GM23338 (cell line): ENCODE results near the gene NOL12. TPM values are rescaled to one million over a fixed set of nuclear protein-coding genes. Genes with fewer than 3 reads are reported as not detected.
A peak's percentile ranks its signal among the peaks of the same experiment; 100 is the strongest.

Experiments used
- ATAC-seq: fragments of 200-7000 bp; cut with Tn5 transposase; 3 replicates; pipeline ENCODE4 v1.9.1; 2020
- DNase-seq: peaks from one replicate; pipeline ENCODE4 v3.0.0-alpha.2; 2015; ENCODE audit warnings: low spot score
- H2AFZ ChIP-seq: fragments of 200-600 bp; sonication (generic); 2 replicates; pipeline ENCODE4 v1.8.0; 2016; ENCODE audit warnings: antibody characterized with exemption, mild to moderate bottlenecking, moderate library complexity
- H3F3A ChIP-seq: fragments of 200-600 bp; sonication (generic); replicated peaks from 2 replicates; pipeline ENCODE4 v1.8.0; 2017; ENCODE audit warnings: antibody characterized with exemption, mixed run types, low read depth
- H3K27ac ChIP-seq: fragments of 200-600 bp; sonication (generic); 2 replicates; pipeline ENCODE4 v1.6.1; 2016; ENCODE audit warnings: low read depth
- H3K27me3 ChIP-seq: fragments of 200-600 bp; sonication (generic); 2 replicates; pipeline ENCODE4 v1.8.0; 2016; ENCODE audit warnings: mild to moderate bottlenecking, mixed run types, moderate library complexity; ENCODE audit not compliant: insufficient read depth
- H3K36me3 ChIP-seq: fragments of 200-600 bp; sonication (generic); 2 replicates; pipeline ENCODE4 v1.8.0; 2016; ENCODE audit warnings: mild to moderate bottlenecking; ENCODE audit not compliant: insufficient read depth
- H3K4me1 ChIP-seq: fragments of 200-600 bp; sonication (generic); 2 replicates; pipeline ENCODE4 v1.8.0; 2016; ENCODE audit warnings: mild to moderate bottlenecking, moderate library complexity; ENCODE audit not compliant: insufficient read depth
- H3K4me2 ChIP-seq: fragments of 200-600 bp; sonication (generic); 2 replicates; pipeline ENCODE4 v1.7.1; 2017; ENCODE audit warnings: mixed run types
- H3K4me3 ChIP-seq: fragments of 200-600 bp; sonication (generic); 2 replicates; pipeline ENCODE4 v1.6.1; 2016; ENCODE audit warnings: mixed run types
- H3K79me2 ChIP-seq: fragments of 200-600 bp; sonication (generic); replicated peaks from 2 replicates; pipeline ENCODE4 v1.8.0; 2017; ENCODE audit warnings: mild to moderate bottlenecking; ENCODE audit not compliant: insufficient read depth
- H3K9me2 ChIP-seq: fragments of 200-600 bp; sonication (generic); 2 replicates; pipeline ENCODE4 v1.8.0; 2017; ENCODE audit not compliant: insufficient read depth
- H4K20me1 ChIP-seq: fragments of 200-600 bp; sonication (generic); replicated peaks from 2 replicates; pipeline ENCODE4 v1.8.0; 2017; ENCODE audit warnings: mild to moderate bottlenecking; ENCODE audit not compliant: insufficient read depth
- H3K27ac Mint-ChIP-seq: 2 replicates; pipeline ENCODE4 v1.8.0; 2020; ENCODE audit warnings: inconsistent platforms, mild to moderate bottlenecking, moderate library complexity, mixed read lengths
- H3K27me3 Mint-ChIP-seq: 3 replicates; pipeline ENCODE4 v1.8.0; 2022; ENCODE audit warnings: low read depth, mild to moderate bottlenecking, moderate library complexity, mixed read lengths, inconsistent platforms; ENCODE audit not compliant: insufficient read depth, poor library complexity
- H3K36me3 Mint-ChIP-seq: 3 replicates; pipeline ENCODE4 v1.8.0; 2021; ENCODE audit warnings: low read depth, mild to moderate bottlenecking, inconsistent platforms, moderate library complexity, mixed read lengths
- H3K4me1 Mint-ChIP-seq: 3 replicates; pipeline ENCODE4 v1.8.0; 2020; ENCODE audit warnings: mild to moderate bottlenecking, inconsistent platforms, mixed read lengths
- H3K4me3 Mint-ChIP-seq: 3 replicates; pipeline ENCODE4 v1.8.0; 2021; ENCODE audit warnings: moderate library complexity, mild to moderate bottlenecking, inconsistent platforms, mixed read lengths
- H3K9me3 Mint-ChIP-seq: 3 replicates; pipeline ENCODE4 v1.8.0; 2020; ENCODE audit warnings: moderate library complexity, mild to moderate bottlenecking, inconsistent platforms, mixed read lengths
- CREB1 ChIP-seq: fragments of 250-450 bp; sonication (Bioruptor Pico); IDR thresholded peaks from 2 replicates; pipeline ENCODE4 v1.5.0; 2020; ENCODE audit warnings: low read depth, mild to moderate bottlenecking, moderate library complexity
- JUNB ChIP-seq: IDR thresholded peaks from one replicate; pipeline ENCODE4 v1.6.1; 2016; ENCODE audit warnings: antibody characterized with exemption; ENCODE audit not compliant: unreplicated experiment
- ZNF114 ChIP-seq: fragments of 250-450 bp; sonication (Bioruptor Pico); IDR thresholded peaks from 2 replicates; pipeline ENCODE4 v1.5.0; 2020; ENCODE audit warnings: mild to moderate bottlenecking, moderate library complexity
- ZNF331 ChIP-seq: fragments of 250-450 bp; sonication (Bioruptor Pico); IDR thresholded peaks from 2 replicates; pipeline ENCODE4 v1.5.0; 2020; ENCODE audit warnings: low read depth, mild to moderate bottlenecking, moderate library complexity
- polyA plus RNA-seq: library from polyadenylated mRNA; unstranded; fragments of >200 nt; fragmentation: Nextera tagmentation; extraction: Ambion mirVana; gene quantifications from 2 replicates; pipeline ENCODE4 v1.2.1, GENCODE V29; 2016
- total RNA-seq: library from RNA; depleted of rRNA; stranded (reverse); fragments of >200 nt; shearing (Covaris generic); gene quantifications from 2 replicates; pipeline ENCODE4 v1.2.3, GENCODE V29; 2014
- TF ChIP-seq, protein P1 (sequence below), 2 experiments: fragments of 200-600 bp in 1 of 2; sonication (generic) in 1 of 2; conservative IDR thresholded peaks; 2 replicates each; pipeline versions ENCODE4 v1.5.1 to v1.6.1; 2016 to 2017; ENCODE audit warnings: antibody characterized with exemption in 2 of 2, low read depth in 2 of 2, mild to moderate bottlenecking in 2 of 2, moderate library complexity in 1 of 2
- TF ChIP-seq, protein P2 (sequence below): fragments of 250-450 bp; sonication (Bioruptor Pico); IDR thresholded peaks from 2 replicates; pipeline ENCODE4 v1.5.0; 2020; ENCODE audit warnings: mild to moderate bottlenecking, moderate library complexity

The NOL12 gene
- total and polyA plus RNA-seq, 2 experiments from 2014 or later: 22.2 to 48.5 TPM

- H4K20me1 ChIP-seq: no peaks in the 10 kb centered on the region; the same call in 1 of the 2 replicates
These were observed 4.5 kb upstream of the NOL12 start for GRCh38 chr22:37681556-37682049.

More at GRCh38 chr22:37681556-37682049, 4.5 kb upstream of the NOL12 start:
- peaks cover under 1% of the 10 kb centered on the region; the same call in 1 of the 2 replicates for H3K79me2 ChIP-seq
- Mint-ChIP-seq H3K9me3 (no peaks in the 10 kb centered on the region; the same call in 2 of the 3 replicates), H3K27me3 (peaks cover 2% of the 10 kb centered on the region), H3K4me1 (peaks cover 9% of the 10 kb centered on the region), H3K27ac (no peak overlapping the region), H3K4me3 (no peak overlapping the region), H3K36me3 (no peaks in the 10 kb centered on the region; the same call in 2 of the 3 replicates)
- no peak overlapping the region for H3K4me3 ChIP-seq
- no peaks in the 10 kb centered on the region for H3K27me3 ChIP-seq
- no peaks in the 10 kb centered on the region for H3K9me2 ChIP-seq
- no peak overlapping the region for H3K4me2 ChIP-seq
- TF ChIP-seq, protein P1, sequence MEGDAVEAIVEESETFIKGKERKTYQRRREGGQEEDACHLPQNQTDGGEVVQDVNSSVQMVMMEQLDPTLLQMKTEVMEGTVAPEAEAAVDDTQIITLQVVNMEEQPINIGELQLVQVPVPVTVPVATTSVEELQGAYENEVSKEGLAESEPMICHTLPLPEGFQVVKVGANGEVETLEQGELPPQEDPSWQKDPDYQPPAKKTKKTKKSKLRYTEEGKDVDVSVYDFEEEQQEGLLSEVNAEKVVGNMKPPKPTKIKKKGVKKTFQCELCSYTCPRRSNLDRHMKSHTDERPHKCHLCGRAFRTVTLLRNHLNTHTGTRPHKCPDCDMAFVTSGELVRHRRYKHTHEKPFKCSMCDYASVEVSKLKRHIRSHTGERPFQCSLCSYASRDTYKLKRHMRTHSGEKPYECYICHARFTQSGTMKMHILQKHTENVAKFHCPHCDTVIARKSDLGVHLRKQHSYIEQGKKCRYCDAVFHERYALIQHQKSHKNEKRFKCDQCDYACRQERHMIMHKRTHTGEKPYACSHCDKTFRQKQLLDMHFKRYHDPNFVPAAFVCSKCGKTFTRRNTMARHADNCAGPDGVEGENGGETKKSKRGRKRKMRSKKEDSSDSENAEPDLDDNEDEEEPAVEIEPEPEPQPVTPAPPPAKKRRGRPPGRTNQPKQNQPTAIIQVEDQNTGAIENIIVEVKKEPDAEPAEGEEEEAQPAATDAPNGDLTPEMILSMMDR (conservative IDR thresholded peaks at IDR 0.05; ENCODE audit: low read depth in 2 of 2): peak; percentile 83 to 97
- TF ChIP-seq CREB1: peak; percentile 57
- TF ChIP-seq, protein P2, sequence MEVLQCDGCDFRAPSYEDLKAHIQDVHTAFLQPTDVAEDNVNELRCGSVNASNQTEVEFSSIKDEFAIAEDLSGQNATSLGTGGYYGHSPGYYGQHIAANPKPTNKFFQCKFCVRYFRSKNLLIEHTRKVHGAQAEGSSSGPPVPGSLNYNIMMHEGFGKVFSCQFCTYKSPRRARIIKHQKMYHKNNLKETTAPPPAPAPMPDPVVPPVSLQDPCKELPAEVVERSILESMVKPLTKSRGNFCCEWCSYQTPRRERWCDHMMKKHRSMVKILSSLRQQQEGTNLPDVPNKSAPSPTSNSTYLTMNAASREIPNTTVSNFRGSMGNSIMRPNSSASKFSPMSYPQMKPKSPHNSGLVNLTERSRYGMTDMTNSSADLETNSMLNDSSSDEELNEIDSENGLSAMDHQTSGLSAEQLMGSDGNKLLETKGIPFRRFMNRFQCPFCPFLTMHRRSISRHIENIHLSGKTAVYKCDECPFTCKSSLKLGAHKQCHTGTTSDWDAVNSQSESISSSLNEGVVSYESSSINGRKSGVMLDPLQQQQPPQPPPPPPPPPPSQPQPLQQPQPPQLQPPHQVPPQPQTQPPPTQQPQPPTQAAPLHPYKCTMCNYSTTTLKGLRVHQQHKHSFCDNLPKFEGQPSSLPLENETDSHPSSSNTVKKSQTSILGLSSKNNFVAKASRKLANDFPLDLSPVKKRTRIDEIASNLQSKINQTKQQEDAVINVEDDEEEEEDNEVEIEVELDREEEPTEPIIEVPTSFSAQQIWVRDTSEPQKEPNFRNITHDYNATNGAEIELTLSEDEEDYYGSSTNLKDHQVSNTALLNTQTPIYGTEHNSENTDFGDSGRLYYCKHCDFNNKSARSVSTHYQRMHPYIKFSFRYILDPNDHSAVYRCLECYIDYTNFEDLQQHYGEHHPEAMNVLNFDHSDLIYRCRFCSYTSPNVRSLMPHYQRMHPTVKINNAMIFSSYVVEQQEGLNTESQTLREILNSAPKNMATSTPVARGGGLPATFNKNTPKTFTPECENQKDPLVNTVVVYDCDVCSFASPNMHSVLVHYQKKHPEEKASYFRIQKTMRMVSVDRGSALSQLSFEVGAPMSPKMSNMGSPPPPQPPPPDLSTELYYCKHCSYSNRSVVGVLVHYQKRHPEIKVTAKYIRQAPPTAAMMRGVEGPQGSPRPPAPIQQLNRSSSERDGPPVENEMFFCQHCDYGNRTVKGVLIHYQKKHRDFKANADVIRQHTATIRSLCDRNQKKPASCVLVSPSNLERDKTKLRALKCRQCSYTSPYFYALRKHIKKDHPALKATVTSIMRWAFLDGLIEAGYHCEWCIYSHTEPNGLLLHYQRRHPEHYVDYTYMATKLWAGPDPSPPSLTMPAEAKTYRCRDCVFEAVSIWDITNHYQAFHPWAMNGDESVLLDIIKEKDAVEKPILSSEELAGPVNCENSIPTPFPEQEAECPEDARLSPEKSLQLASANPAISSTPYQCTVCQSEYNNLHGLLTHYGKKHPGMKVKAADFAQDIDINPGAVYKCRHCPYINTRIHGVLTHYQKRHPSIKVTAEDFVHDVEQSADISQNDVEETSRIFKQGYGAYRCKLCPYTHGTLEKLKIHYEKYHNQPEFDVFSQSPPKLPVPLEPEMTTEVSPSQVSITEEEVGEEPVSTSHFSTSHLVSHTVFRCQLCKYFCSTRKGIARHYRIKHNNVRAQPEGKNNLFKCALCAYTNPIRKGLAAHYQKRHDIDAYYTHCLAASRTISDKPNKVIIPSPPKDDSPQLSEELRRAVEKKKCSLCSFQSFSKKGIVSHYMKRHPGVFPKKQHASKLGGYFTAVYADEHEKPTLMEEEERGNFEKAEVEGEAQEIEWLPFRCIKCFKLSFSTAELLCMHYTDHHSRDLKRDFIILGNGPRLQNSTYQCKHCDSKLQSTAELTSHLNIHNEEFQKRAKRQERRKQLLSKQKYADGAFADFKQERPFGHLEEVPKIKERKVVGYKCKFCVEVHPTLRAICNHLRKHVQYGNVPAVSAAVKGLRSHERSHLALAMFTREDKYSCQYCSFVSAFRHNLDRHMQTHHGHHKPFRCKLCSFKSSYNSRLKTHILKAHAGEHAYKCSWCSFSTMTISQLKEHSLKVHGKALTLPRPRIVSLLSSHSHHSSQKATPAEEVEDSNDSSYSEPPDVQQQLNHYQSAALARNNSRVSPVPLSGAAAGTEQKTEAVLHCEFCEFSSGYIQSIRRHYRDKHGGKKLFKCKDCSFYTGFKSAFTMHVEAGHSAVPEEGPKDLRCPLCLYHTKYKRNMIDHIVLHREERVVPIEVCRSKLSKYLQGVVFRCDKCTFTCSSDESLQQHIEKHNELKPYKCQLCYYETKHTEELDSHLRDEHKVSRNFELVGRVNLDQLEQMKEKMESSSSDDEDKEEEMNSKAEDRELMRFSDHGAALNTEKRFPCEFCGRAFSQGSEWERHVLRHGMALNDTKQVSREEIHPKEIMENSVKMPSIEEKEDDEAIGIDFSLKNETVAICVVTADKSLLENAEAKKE (CRISPR knock-in tag): no peak
- no peak for TF ChIP-seq ZNF331 (CRISPR knock-in tag)
- TF ChIP-seq JUNB: no peak
- TF ChIP-seq ZNF114 (CRISPR knock-in tag): no peak
- DNase-seq: peak; percentile 91
- no peaks in the 10 kb centered on the region for H3K36me3 ChIP-seq
- H3K4me1 ChIP-seq: no peaks in the 10 kb centered on the region; the same call in 1 of the 2 replicates
- H3F3A ChIP-seq: peaks cover 9% of the 10 kb centered on the region; the same call in 1 of the 2 replicates
- H3K27ac ChIP-seq: no peak overlapping the region
- peak; percentile 56 for ATAC-seq
- H2AFZ ChIP-seq: no peak overlapping the region
